WERI-Rb-1 (cell line): ENCODE measurements around the gene S100A6.
"Not testable (repeated sequence)": the region's sequence is repeated elsewhere in the genome, so short reads cannot be mapped to it uniquely, and the experiment has no call there.

ENCODE experiments used
- DNase-seq: peaks from one replicate; pipeline ENCODE4 v3.0.0-alpha.2; 2020
- H3K27ac ChIP-seq: fragments of 250-450 bp; sonication (Bioruptor Pico); 2 replicates; pipeline ENCODE4 v1.5.1; 2020; ENCODE audit warnings: mild to moderate bottlenecking, moderate library complexity
- H3K27me3 ChIP-seq: fragments of 250-450 bp; sonication (Bioruptor Pico); 2 replicates; pipeline ENCODE4 v1.5.1; 2021; ENCODE audit warnings: mild to moderate bottlenecking, low read depth, moderate library complexity; ENCODE audit not compliant: insufficient read depth, severe bottlenecking
- H3K36me3 ChIP-seq: fragments of 250-450 bp; sonication (Bioruptor Pico); 2 replicates; pipeline ENCODE4 v1.5.1; 2020; ENCODE audit warnings: mild to moderate bottlenecking, moderate library complexity
- H3K4me3 ChIP-seq: 2 replicates; pipeline ENCODE4 v1.5.1; 2011; ENCODE audit warnings: low read depth, mild to moderate bottlenecking, control low read depth, low read length
- H3K9me3 ChIP-seq: fragments of 250-450 bp; sonication (Bioruptor Pico); 2 replicates; pipeline ENCODE4 v1.5.1; 2021; ENCODE audit warnings: mild to moderate bottlenecking, moderate library complexity; ENCODE audit not compliant: severe bottlenecking
- CTCF ChIP-seq: IDR thresholded peaks from 2 replicates; pipeline ENCODE4 v1.5.1; 2011; ENCODE audit warnings: low read depth, mild to moderate bottlenecking, control low read depth, inconsistent platforms, low read length

S100A6 gene

DNA sequence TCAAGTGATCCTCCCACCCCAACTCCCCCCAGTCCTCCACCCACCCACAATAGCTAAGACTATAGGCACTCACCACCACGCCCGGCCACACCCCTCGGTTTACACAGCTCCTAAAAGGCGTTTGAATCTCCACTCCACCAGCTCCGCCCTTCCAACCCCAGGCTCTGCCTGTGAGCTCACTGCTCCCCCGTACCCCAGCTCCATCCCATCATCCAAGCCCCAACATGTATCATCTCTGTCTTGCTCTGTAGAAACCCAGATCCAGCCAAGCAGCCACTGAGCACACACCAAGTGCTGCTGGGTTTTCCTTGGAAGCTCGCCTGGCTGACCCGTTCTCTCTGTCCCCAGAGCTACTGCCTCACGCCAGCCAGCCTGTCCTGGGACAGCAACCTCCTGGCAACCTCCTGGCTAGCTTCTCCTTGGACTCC is 41.8 kb upstream of the S100A6 start:
- DNase-seq = no peak
- Histone ChIP-seq H3K27ac (peak overlapping the region; percentile 87), H3K9me3 (peaks cover 16% of the 10 kb centered on the region), H3K36me3 (no peaks in the 10 kb centered on the region), H3K4me3 (no peak overlapping the region), H3K27me3 (no peaks in the 10 kb centered on the region)
- TF ChIP-seq CTCF = no peak

DNA sequence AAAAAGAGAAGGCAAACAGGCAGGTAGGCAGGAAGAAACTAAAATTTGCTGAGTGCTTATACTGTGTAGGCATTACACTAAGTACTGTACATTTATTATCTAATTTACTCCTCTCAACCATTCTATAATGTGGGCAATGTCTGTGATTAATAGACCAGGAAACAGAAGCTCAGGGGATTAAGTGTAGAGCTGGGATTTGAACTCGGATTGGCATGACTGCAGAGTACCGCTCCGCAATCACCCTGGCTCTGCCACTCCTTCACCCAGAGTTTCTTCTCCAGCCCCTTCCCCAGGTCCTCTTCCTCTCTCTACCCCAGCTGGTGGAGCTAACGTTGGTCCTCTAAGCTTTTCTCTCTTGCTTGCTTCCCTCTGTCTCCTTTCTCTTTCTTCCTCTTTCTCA is 41.3 kb upstream of the S100A6 start:
- no peaks in the 10 kb centered on the region for H3K27me3 ChIP-seq
- DNase-seq = peak; percentile 76
- no peaks in the 10 kb centered on the region for H3K36me3 ChIP-seq
- peaks cover 14% of the 10 kb centered on the region for H3K9me3 ChIP-seq
- H3K4me3 ChIP-seq = no peak overlapping the region
- TF ChIP-seq CTCF = no peak
- H3K27ac ChIP-seq = peak overlapping the region; percentile 87

DNA sequence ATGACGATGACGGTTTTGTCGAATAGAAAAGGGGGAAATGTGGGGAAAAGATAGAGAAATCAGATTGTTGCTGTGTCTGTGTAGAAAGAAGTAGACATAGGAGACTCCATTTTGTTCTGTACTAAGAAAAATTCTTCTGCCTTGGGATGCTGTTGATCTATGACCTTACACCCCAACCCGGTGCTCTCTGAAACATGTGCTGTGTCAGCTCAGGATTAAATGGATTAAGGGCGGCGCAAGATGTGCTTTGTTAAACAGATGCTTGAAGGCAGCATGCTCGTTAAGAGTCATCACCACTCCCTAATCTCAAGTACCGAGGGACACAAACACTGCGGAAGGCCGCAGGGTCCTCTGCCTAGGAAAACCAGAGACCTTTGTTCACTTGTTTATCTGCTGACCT is 39.7 kb upstream of the S100A6 start:
- peak; percentile 97 for DNase-seq
- not testable (repeated sequence) for H3K27me3 ChIP-seq, H3K4me3 ChIP-seq

DNA sequence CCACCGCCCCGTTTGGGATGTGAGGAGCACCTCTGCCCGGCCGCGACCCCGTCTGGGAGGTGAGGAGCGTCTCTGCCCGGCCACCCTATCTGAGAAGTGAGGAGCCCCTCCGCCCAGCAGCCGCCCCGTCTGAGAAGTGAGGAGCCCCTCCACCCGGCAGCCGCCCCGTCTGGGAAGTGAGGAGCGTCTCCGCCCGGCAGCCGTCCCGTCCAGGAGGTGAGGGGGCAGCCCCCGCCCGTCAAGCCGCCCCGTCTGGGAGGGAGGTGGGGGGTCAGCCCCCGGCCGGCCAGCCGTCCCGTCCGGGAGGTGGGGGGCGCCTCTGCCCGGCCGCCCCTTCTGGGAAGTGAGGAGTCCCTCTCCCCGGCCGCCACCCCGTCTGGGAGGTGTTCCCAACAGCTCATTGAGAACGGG is 39.3 kb upstream of the S100A6 start:
- H3K36me3 ChIP-seq, H3K27me3 ChIP-seq, H3K4me3 ChIP-seq: not testable (repeated sequence)
- Histone ChIP-seq H3K9me3 (peaks cover 11% of the 10 kb centered on the region), H3K27ac (peak overlapping the region; percentile 87)
- DNase-seq = peak; percentile 68

More for the DNA sequence above, 39.7 kb upstream of the S100A6 start:
- Histone ChIP-seq H3K27ac (peak overlapping the region; percentile 87), H3K9me3 (peaks cover 11% of the 10 kb centered on the region)
- H3K36me3 ChIP-seq = not testable (repeated sequence)

DNA sequence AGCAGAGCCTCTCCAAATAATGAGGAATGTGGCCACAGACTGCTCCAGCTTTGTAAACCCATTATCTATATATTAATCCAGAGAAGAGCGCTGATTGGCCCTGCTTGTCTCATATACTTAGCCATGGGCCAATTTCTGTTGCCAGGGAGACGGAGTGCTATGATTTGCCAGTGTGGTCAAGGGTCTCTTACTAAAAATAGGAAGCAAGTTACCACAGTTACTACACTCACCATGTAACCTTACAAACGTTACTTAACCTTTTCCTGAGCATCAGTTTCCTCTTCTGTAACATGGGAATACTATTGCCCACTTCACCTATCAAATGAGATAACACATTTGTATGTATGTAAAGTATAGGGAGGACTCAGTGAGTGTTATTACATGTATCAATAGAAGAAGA is 37.6 kb upstream of the S100A6 start:
- no peak for TF ChIP-seq CTCF
- Histone ChIP-seq H3K9me3 (peaks cover 11% of the 10 kb centered on the region), H3K4me3 (no peak overlapping the region), H3K36me3 (no peaks in the 10 kb centered on the region), H3K27ac (0 out of 2 replicates have a peak overlapping the region, but pooled peaks have one; percentile 0), H3K27me3 (no peaks in the 10 kb centered on the region)
- DNase-seq = no peak

DNA sequence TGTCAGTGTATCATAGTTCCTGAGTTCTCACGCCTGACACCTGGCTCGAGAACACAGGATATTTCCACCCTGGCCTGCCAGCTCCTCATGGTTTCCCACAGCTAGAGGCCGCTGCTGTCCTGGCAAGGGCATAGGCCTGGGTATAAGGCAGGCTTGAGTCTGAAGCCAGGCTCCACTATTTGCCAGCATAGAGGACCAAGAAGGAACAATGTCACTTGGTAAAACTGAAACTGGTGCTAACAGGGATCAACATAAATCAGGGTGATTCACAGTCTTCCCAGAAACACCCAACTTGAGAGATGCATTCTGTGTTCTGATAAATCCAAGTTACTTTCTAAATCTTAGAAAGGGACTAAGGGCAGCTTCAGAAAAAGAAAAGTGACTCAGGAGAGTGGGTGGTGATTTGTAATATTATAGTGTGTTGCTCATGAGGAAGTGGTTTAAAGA is 36.8 kb upstream of the S100A6 start:
- Histone ChIP-seq H3K4me3 (no peak overlapping the region), H3K36me3 (no peaks in the 10 kb centered on the region), H3K9me3 (peaks cover 11% of the 10 kb centered on the region), H3K27me3 (no peaks in the 10 kb centered on the region), H3K27ac (peak overlapping the region; percentile 6; the same call in 1 of the 2 replicates)
- peak; percentile 99 for TF ChIP-seq CTCF
- peak; percentile 98 for DNase-seq

DNA sequence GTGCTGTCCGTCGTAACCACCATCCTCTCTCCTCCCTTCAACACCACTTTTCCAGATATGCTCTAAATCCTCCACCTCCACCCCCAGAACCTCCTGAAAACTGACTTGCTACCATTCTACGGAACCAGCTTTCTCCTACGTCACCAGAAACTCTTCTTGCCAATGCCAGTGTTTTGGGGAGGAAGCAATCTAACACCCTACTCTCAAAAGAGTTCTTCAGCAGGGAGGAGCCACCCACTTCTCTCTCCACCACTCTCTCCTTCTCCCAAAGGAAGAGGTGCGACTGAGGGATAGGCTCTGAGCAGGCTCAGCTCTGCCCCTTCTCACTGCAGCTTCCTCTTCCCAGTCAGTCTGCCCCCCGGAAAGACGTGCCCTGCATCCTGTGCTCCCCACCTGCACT is 35.9 kb upstream of the S100A6 start:
- Histone ChIP-seq H3K9me3 (peaks cover 11% of the 10 kb centered on the region), H3K27me3 (no peaks in the 10 kb centered on the region), H3K4me3 (no peak overlapping the region), H3K36me3 (no peaks in the 10 kb centered on the region), H3K27ac (no peak overlapping the region)
- TF ChIP-seq CTCF = no peak
- no peak for DNase-seq
